NCI-H82 treated with DMSO at 0.1 percent for 48 hours (cell line): ENCODE measurements around the gene HAUS7.
"Not testable (repeated sequence)": the region's sequence is repeated elsewhere in the genome, so short reads cannot be mapped to it uniquely, and the experiment has no call there.

Experiments used
- DNase-seq: peaks from one replicate; lab custom pipeline; 2025; ENCODE audit not compliant: unreplicated experiment; lab: John Stamatoyannopoulos, UW

The HAUS7 gene

DNA sequence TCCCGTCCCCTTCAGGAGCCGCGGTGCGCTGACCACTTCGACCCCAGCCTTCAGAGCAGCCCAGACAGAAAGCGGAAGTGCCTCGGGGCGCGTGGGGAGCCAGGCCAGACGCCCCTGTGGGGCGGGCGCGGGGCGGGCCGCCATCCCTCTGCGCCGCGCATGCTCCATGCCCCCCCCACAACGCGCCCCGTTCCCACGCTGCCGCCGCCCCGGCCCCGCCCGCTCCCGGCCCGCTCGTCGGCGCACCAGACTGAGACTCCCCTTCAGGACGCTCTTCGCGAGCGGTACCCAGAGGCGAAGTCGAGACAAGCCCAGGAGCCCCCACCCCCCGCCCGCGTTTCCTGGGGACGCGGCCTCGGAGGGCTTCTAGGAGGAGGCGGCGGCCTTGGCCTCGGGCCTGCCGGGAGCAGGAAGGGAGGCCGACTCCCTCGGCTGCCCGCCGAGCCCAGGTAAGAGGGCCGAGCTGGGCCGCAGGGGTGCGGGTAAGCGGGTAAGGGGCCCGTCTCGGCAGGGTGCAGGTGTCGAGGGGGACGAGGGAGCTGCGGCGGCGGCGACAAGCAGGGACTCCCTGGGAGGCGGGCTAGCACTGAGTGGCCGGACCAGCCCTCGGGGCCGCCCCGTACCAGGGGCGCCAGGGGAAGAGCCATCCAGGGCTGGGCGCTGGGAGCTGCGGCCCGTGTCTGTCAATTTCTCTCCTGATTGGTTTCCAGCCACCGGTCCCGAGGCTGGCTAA lies 59.0 kb downstream of the HAUS7 start, which contains the start of gene ZFP92:
Gene ZFP92 (plus strand): TSS at position 218 of the 733 bp plus-strand sequence. CDS start 6,851 bp downstream, outside the sequence.
- no peak for DNase-seq

GRCh38 chrX:153410888-153411254 lies 59.5 kb downstream of the HAUS7 start:
- DNase-seq = no peak

GRCh38 chrX:153410373-153410772 lies 60.0 kb downstream of the HAUS7 start:
- no peak for DNase-seq

GRCh38 chrX:153409414-153410101 lies 60.8 kb downstream of the HAUS7 start:
- DNase-seq = no peak

GRCh38 chrX:153408871-153409351 lies 61.5 kb downstream of the HAUS7 start:
- DNase-seq = no peak

DNA sequence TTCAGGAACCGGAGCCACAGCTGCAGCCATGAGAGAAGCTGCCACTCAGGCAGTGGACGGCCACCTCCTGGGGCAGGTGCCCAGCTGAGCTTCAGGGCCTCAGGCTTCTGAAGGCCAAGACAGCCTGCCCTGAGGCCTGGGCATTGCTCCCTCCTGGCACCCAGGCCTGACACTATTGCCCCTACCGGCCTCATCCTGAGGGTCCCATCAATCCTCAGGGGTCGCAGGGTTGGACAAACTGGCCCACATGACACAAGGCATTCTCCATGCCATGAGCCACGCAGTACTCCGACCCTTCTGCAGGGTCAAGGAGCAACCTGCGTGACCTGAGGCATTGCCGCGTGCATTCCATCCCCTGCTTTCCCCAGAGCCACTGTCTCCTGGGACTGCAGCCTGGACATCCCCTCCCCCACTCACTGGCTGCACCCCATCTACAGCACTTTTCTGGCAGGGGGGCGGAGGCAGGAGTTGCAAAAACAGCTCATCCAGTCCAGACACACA lies 62.1 kb downstream of the HAUS7 start:
- no peak for DNase-seq

DNA sequence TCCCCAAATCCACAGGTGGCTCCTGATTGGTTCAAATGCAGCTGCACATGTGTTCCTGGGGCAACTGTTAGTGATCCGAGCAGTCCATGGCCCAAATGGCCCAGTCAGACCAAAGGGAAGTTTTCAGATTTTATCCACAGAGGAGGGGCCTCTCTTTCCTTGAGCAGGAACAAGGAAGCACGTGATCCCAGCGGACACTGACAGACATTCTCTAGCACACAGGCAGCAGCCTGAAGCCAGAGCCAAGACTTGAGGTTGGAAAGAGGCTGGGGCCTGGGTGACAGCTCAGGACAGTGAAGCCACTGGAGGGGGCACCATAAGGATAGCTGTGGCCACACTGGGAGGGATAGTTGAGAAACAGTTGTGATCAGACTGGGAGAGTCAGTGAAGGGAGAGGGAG lies 62.6 kb downstream of the HAUS7 start:
- no peak for DNase-seq

DNA sequence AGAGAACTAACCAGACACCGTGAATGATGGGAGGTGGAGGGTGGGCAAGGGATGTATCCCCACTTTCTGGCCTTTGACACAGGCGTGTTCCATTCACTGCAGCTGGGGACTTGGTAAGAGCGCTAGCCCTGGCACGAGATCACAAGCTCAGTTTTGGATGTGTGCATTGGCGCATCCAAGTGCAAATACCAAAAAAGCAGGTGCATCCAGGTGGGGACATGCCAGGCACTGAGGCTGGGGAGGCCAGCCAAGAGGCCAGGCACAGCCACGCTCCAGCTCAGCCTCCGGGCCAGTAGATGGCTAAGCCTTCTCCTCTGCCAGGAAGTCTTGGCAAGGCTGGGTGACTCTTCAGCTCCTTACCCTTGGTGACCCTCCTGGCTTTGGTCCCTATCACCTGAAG lies 63.5 kb downstream of the HAUS7 start:
- DNase-seq = no peak

- DNase-seq = no peak
These were observed 64.4 kb downstream of the HAUS7 start for GRCh38 chrX:153406011-153406410.

GRCh38 chrX:153405426-153405825 lies 65.0 kb downstream of the HAUS7 start:
- no peak for DNase-seq

DNA sequence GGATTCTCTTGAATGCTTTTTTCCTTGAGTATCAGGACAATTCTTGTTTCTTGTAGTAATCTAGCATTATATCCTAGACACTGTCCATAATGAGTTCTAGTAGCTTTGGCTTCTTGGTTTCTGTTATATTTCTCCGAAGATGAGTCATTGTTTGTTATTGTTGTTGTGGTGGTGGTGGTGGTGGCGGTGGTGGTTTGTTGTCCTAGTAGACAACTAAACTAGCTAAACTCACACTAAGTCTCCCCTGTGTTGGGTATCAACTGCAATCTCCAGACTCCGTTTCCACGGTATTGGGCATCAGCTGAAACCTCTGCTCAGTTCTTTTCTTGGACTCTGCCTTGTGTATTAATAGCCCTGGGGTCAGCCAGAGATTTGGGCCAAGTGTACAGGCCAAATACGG lies 66.0 kb downstream of the HAUS7 start:
- DNase-seq = not testable (repeated sequence)

DNA sequence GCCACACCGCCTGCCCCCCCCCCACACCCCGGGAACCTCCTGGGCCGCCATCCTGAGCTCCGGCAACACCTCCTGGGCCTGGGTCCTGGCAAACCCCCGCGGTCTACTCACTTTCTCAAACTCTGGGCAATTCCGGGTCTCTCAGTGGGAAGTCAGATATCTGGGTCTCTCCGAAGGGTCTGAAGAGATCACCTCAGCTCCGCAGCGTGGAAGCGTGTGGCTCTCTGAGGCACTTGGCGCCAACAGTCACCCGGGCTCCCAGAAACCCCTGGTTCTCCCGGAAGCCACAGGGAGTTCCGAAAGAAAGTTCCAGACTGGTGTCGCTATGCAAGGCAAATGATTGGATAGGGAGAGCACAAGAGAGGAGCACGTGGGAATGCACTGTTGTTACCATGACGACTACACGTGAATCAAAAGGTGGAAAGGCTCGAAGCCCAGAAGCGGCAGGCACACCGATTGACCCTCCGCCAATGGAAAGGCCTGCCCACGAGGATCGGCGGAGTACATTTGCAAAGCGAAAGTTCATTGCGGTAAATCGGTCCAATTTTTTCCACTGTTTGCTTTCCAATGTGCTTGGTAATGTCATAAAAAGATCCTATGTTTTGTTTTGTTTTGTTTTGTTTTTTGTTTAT lies 69.1 kb downstream of the HAUS7 start, which contains the start of gene PNMA6E:
Gene PNMA6E (minus strand): TSS at position 218 of the 632 bp plus-strand sequence. CDS start 2,501 bp downstream, outside the sequence.
- no peak for DNase-seq

DNA sequence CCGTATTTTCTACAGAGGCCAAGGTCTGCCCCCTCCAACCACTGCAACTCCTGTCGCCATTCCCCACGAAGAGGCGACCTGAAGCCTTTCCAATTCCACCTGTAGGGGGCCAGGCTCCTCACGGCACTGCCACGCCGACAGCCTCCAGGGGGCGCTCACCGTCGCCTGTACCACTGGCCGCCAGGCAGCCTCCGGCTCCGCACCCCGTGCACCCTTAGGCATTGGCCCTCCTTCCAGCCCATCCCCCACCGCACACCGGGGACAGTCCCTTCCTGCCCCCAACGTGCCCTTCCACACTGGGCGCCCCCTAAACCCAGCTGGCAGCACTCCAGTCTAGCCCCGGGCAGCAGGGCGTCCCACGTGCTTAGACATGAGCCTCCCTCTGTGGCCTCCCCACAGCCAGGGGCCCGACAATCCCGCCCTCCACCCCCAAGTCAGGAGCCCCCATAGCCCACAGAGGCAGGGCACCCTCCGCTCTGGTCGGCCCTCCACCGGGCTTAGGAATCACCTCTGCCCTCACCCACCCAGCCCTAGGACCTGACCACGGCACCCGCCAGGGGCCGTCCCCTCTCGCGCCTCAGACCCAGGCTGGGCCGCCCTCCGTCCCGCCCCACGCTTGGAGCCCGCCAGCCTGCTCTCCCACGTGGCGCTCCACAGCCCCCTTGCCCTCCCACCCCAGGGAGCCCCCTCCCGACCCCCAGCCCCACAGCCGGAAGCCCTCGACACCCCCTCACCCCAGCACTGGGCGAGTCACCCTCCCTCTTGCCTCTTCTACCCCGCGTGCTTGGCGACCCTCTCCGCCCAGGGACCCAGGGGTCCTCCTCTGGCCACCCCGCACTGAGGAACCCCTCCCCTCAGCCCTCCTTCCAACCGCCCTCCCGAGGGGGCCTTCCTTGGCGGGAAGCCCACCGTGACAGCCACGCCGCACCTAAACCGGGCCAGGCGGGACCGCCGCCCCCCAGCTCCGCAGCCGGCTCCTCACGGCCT lies 69.9 kb downstream of the HAUS7 start:
- DNase-seq = no peak

- DNase-seq = no peak
These were observed 72.0 kb downstream of the HAUS7 start for GRCh38 chrX:153398275-153398960.
